IPS-18a (cell line): Measurements from ENCODE around the gene GAPDH.
"Not testable (repeated sequence)": the region's sequence is repeated elsewhere in the genome, so short reads cannot be mapped to it uniquely, and the experiment has no call there.

ENCODE experiments used
- H3K27ac ChIP-seq: one replicate; pipeline ENCODE4 v1.5.1; 2013; ENCODE audit warnings: low read length
- H3K27me3 ChIP-seq: one replicate; pipeline ENCODE4 v1.6.1; 2013; ENCODE audit warnings: mild to moderate bottlenecking, low read length; ENCODE audit not compliant: control insufficient read depth, insufficient read depth
- H3K36me3 ChIP-seq: one replicate; pipeline ENCODE4 v1.6.1; 2013; ENCODE audit warnings: low read depth, low read length; ENCODE audit not compliant: control insufficient read depth
- H3K4me1 ChIP-seq: one replicate; pipeline ENCODE4 v1.6.1; 2013; ENCODE audit warnings: low read depth, low read length; ENCODE audit not compliant: control insufficient read depth
- H3K4me3 ChIP-seq: one replicate; pipeline ENCODE4 v1.5.1; 2013; ENCODE audit warnings: low read length
- H3K9ac ChIP-seq: one replicate; pipeline ENCODE4 v1.6.1; 2013; ENCODE audit warnings: mild to moderate bottlenecking, low read length, moderate library complexity
- H3K9me3 ChIP-seq: one replicate; pipeline ENCODE4 v1.6.1; 2013; ENCODE audit warnings: low read depth, low read length; ENCODE audit not compliant: control insufficient read depth

GAPDH gene

DNA sequence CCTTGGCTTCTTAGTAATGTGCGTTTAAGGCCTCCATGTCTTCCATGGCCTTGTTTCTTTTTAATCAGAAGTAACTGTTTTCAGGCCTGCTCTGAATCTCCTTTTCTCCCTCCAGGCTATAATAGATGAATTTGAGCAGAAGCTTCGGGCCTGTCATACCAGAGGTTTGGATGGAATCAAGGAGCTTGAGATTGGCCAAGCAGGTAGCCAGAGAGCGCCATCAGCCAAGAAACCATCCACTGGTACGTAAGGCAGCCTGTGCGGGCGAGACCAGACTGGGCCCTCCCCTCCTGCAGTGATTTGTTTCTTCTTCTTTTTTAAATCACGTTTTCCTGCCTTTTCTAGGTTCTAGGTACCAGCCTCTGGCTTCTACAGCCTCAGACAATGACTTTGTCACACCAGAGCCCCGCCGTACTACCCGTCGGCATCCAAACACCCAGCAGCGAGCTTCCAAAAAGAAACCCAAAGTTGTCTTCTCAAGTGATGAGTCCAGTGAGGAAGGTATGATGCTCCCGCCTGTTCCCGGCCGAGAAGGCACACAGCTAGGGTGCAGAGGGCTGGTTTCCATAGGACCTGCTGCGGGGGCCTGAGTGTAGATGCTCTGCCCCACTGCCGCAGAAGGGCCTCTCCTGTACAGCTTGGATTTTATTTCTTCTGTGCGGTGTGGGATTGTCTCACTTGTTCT, 3.6 kb upstream of the GAPDH start:
- H3K9me3 ChIP-seq = no peaks in the 10 kb centered on the region
- peaks cover 70% of the 10 kb centered on the region for H3K36me3 ChIP-seq
- no peak overlapping the region for H3K27ac ChIP-seq

DNA sequence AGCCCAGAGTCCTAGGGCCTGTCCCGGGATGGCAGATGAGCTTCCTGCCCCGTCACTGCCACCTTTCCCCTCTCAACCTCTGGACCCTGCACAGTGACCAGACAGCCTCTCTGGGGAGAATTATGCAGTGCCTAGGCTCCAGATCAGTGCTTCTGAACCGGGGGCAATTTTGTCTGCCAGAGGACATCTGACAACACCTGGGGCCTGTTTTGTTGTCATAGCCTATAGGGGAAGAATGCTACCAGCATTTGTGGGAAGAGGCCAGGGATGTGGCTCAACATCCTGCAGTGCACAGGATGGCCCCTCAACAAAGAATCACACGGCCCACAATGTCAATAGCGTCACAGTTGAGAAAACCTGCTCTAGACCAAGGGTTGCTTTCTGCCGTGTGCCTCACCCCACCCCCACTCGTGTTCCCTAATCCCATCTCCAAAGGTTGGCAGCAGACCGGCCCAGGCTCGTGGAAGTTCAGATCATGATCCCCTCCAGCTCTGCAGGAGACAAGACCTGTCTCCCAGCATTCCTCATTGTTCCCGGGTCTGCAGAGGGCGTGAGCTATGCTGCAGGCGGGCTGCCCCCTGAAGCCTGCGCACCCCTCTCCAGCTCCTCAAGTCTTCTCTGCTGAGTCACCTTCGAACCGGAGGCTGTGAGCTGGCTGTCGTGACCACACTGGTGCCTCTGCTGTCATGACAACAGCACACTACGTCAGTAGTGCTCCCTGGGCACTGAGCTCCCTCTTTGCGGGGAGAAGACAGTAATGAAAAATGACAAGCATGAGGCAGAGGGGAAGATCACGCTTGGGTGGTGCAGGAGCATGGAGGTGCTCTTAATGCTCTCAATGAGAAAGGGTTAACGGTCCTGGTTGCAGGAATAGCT, 2.0 kb upstream of the GAPDH start:
- peak overlapping the region; percentile 99 for H3K4me3 ChIP-seq
- H3K4me1 ChIP-seq = peaks cover 18% of the 10 kb centered on the region
- H3K9me3 ChIP-seq = no peaks in the 10 kb centered on the region
- H3K9ac ChIP-seq = peak overlapping the region; percentile 99
- H3K27ac ChIP-seq = peak overlapping the region; percentile 95
- H3K27me3 ChIP-seq = no peaks in the 10 kb centered on the region
- peaks cover 70% of the 10 kb centered on the region for H3K36me3 ChIP-seq

More for the DNA sequence above, 3.6 kb upstream of the GAPDH start:
- no peak overlapping the region for H3K9ac ChIP-seq
- no peak overlapping the region for H3K4me3 ChIP-seq
- no peaks in the 10 kb centered on the region for H3K27me3 ChIP-seq
- H3K4me1 ChIP-seq = peaks cover 14% of the 10 kb centered on the region

DNA sequence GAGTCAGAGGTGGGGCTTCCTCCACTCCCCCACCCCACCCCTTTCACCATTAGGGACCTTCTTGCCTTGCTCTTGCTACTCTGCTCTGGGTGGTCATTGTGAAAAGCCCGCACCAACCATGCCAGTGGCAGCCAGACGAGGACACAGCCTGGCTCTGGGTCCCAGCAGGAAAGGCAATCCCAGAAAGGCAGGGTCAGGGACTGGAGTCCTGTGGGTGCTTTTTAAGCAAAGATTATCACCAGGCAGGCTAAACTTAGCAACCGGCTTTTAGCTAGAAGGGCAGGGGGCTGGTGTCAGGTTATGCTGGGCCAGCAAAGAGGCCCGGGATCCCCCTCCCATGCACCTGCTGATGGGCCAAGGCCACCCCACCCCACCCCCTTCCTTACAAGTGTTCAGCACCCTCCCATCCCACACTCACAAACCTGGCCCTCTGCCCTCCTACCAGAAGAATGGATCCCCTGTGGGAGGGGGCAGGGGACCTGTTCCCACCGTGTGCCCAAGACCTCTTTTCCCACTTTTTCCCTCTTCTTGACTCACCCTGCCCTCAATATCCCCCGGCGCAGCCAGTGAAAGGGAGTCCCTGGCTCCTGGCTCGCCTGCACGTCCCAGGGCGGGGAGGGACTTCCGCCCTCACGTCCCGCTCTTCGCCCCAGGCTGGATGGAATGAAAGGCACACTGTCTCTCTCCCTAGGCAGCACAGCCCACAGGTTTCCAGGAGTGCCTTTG, 1.2 kb upstream of the GAPDH start:
- Histone ChIP-seq H3K27ac (peak overlapping the region; percentile 95), H3K36me3 (peaks cover 70% of the 10 kb centered on the region), H3K9ac (peak overlapping the region; percentile 99), H3K4me3 (peak overlapping the region; percentile 99), H3K27me3 (no peaks in the 10 kb centered on the region), H3K9me3 (no peaks in the 10 kb centered on the region), H3K4me1 (peaks cover 18% of the 10 kb centered on the region)

DNA sequence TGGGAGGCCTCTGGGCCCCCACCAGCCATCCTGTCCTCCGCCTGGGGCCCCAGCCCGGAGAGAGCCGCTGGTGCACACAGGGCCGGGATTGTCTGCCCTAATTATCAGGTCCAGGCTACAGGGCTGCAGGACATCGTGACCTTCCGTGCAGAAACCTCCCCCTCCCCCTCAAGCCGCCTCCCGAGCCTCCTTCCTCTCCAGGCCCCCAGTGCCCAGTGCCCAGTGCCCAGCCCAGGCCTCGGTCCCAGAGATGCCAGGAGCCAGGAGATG, 729 bp upstream of the GAPDH start:
- H3K9ac ChIP-seq = peak overlapping the region; percentile 99
- H3K36me3 ChIP-seq = peaks cover 70% of the 10 kb centered on the region

DNA sequence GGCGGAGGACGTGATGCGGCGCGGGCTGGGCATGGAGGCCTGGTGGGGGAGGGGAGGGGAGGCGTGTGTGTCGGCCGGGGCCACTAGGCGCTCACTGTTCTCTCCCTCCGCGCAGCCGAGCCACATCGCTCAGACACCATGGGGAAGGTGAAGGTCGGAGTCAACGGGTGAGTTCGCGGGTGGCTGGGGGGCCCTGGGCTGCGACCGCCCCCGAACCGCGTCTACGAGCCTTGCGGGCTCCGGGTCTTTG, 303 bp downstream of the GAPDH start:
- H3K4me1 ChIP-seq = peaks cover 18% of the 10 kb centered on the region
- peaks cover 61% of the 10 kb centered on the region for H3K36me3 ChIP-seq
- H3K27ac ChIP-seq = peak overlapping the region; percentile 96

More for the DNA sequence above, 729 bp upstream of the GAPDH start:
- no peaks in the 10 kb centered on the region for H3K27me3 ChIP-seq
- H3K9me3 ChIP-seq = no peaks in the 10 kb centered on the region
- H3K4me3 ChIP-seq = peak overlapping the region; percentile 99
- H3K27ac ChIP-seq = peak overlapping the region; percentile 95
- H3K4me1 ChIP-seq = peaks cover 18% of the 10 kb centered on the region

DNA sequence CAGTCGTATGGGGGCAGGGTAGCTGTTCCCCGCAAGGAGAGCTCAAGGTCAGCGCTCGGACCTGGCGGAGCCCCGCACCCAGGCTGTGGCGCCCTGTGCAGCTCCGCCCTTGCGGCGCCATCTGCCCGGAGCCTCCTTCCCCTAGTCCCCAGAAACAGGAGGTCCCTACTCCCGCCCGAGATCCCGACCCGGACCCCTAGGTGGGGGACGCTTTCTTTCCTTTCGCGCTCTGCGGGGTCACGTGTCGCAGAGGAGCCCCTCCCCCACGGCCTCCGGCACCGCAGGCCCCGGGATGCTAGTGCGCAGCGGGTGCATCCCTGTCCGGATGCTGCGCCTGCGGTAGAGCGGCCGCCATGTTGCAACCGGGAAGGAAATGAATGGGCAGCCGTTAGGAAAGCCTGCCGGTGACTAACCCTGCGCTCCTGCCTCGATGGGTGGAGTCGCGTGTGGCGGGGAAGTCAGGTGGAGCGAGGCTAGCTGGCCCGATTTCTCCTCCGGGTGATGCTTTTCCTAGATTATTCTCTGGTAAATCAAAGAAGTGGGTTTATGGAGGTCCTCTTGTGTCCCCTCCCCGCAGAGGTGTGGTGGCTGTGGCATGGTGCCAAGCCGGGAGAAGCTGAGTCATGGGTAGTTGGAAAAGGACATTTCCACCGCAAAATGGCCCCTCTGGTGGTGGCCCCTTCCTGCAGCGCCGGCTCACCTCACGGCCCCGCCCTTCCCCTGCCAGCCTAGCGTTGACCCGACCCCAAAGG, 804 bp downstream of the GAPDH start:
- peaks cover 56% of the 10 kb centered on the region for H3K36me3 ChIP-seq

More for the DNA sequence above, 303 bp downstream of the GAPDH start:
- Histone ChIP-seq H3K9me3 (no peaks in the 10 kb centered on the region), H3K9ac (peak overlapping the region; percentile 99), H3K4me3 (peak overlapping the region; percentile 99), H3K27me3 (no peaks in the 10 kb centered on the region)

DNA sequence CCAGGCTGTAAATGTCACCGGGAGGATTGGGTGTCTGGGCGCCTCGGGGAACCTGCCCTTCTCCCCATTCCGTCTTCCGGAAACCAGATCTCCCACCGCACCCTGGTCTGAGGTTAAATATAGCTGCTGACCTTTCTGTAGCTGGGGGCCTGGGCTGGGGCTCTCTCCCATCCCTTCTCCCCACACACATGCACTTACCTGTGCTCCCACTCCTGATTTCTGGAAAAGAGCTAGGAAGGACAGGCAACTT, 1.3 kb downstream of the GAPDH start:
- Histone ChIP-seq H3K27me3 (no peaks in the 10 kb centered on the region), H3K9ac (peak overlapping the region; percentile 99), H3K27ac (peak overlapping the region; percentile 96), H3K36me3 (peaks cover 51% of the 10 kb centered on the region), H3K9me3 (no peaks in the 10 kb centered on the region), H3K4me1 (peaks cover 24% of the 10 kb centered on the region), H3K4me3 (peak overlapping the region; percentile 99)

More for the DNA sequence above, 804 bp downstream of the GAPDH start:
- Histone ChIP-seq H3K9me3 (no peaks in the 10 kb centered on the region), H3K9ac (peak overlapping the region; percentile 99), H3K27me3 (no peaks in the 10 kb centered on the region), H3K4me3 (peak overlapping the region; percentile 99), H3K4me1 (peaks cover 22% of the 10 kb centered on the region), H3K27ac (peak overlapping the region; percentile 96)

DNA sequence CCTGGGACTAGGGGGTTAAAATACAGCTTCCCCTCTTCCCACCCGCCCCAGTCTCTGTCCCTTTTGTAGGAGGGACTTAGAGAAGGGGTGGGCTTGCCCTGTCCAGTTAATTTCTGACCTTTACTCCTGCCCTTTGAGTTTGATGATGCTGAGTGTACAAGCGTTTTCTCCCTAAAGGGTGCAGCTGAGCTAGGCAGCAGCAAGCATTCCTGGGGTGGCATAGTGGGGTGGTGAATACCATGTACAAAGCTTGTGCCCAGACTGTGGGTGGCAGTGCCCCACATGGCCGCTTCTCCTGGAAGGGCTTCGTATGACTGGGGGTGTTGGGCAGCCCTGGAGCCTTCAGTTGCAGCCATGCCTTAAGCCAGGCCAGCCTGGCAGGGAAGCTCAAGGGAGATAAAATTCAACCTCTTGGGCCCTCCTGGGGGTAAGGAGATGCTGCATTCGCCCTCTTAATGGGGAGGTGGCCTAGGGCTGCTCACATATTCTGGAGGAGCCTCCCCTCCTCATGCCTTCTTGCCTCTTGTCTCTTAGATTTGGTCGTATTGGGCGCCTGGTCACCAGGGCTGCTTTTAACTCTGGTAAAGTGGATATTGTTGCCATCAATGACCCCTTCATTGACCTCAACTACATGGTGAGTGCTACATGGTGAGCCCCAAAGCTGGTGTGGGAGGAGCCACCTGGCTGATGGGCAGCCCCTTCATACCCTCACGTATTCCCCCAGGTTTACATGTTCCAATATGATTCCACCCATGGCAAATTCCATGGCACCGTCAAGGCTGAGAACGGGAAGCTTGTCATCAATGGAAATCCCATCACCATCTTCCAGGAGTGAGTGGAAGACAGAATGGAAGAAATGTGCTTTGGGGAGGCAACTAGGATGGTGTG, 1.9 kb downstream of the GAPDH start:
- H3K9me3 ChIP-seq = no peaks in the 10 kb centered on the region
- peak overlapping the region; percentile 99 for H3K9ac ChIP-seq
- H3K27me3 ChIP-seq = no peaks in the 10 kb centered on the region
- peak overlapping the region; percentile 99 for H3K4me3 ChIP-seq
- peaks cover 45% of the 10 kb centered on the region for H3K36me3 ChIP-seq
- peaks cover 30% of the 10 kb centered on the region for H3K4me1 ChIP-seq
- H3K27ac ChIP-seq = peak overlapping the region; percentile 96

DNA sequence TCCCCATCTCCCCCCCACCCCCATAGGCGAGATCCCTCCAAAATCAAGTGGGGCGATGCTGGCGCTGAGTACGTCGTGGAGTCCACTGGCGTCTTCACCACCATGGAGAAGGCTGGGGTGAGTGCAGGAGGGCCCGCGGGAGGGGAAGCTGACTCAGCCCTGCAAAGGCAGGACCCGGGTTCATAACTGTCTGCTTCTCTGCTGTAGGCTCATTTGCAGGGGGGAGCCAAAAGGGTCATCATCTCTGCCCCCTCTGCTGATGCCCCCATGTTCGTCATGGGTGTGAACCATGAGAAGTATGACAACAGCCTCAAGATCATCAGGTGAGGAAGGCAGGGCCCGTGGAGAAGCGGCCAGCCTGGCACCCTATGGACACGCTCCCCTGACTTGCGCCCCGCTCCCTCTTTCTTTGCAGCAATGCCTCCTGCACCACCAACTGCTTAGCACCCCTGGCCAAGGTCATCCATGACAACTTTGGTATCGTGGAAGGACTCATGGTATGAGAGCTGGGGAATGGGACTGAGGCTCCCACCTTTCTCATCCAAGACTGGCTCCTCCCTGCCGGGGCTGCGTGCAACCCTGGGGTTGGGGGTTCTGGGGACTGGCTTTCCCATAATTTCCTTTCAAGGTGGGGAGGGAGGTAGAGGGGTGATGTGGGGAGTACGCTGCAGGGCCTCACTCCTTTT, 2.7 kb downstream of the GAPDH start:
- Histone ChIP-seq H3K9ac (no peak overlapping the region), H3K27me3 (no peaks in the 10 kb centered on the region), H3K27ac (no peak overlapping the region), H3K36me3 (peaks cover 38% of the 10 kb centered on the region), H3K4me1 (peaks cover 26% of the 10 kb centered on the region), H3K4me3 (peak overlapping the region; percentile 99), H3K9me3 (no peaks in the 10 kb centered on the region)

DNA sequence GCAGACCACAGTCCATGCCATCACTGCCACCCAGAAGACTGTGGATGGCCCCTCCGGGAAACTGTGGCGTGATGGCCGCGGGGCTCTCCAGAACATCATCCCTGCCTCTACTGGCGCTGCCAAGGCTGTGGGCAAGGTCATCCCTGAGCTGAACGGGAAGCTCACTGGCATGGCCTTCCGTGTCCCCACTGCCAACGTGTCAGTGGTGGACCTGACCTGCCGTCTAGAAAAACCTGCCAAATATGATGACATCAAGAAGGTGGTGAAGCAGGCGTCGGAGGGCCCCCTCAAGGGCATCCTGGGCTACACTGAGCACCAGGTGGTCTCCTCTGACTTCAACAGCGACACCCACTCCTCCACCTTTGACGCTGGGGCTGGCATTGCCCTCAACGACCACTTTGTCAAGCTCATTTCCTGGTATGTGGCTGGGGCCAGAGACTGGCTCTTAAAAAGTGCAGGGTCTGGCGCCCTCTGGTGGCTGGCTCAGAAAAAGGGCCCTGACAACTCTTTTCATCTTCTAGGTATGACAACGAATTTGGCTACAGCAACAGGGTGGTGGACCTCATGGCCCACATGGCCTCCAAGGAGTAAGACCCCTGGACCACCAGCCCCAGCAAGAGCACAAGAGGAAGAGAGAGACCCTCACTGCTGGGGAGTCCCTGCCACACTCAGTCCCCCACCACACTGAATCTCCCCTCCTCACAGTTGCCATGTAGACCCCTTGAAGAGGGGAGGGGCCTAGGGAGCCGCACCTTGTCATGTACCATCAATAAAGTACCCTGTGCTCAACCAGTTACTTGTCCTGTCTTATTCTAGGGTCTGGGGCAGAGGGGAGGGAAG, 3.5 kb downstream of the GAPDH start:
- Histone ChIP-seq H3K4me1 (peaks cover 19% of the 10 kb centered on the region), H3K36me3 (peaks cover 38% of the 10 kb centered on the region)
- not testable (repeated sequence) for H3K27ac ChIP-seq, H3K4me3 ChIP-seq, H3K9me3 ChIP-seq, H3K27me3 ChIP-seq, H3K9ac ChIP-seq
